Neural progenitor cell (in vitro differentiated cells): Measurements from ENCODE around the gene NBEA. TPM values are rescaled to one million over a fixed set of nuclear protein-coding genes. Genes with fewer than 3 reads are reported as not detected.

Experiments
- DNase-seq: peaks from one replicate; pipeline ENCODE4 v3.0.0-alpha.2; 2016; ENCODE audit warnings: low spot score
- H2AFZ ChIP-seq: fragments of 200-600 bp; sonication (generic); replicated peaks from 2 replicates; pipeline ENCODE4 v1.6.1; 2016; ENCODE audit warnings: antibody characterized with exemption
- H3F3A ChIP-seq: fragments of 200-600 bp; sonication (generic); 2 replicates; pipeline ENCODE4 v1.6.1; 2016; ENCODE audit warnings: antibody characterized with exemption, low read depth
- H3K27ac ChIP-seq: fragments of 200-600 bp; sonication (generic); 2 replicates; pipeline ENCODE4 v1.5.1; 2016; ENCODE audit warnings: mild to moderate bottlenecking
- H3K27me3 ChIP-seq: fragments of 200-600 bp; sonication (generic); 2 replicates; pipeline ENCODE4 v1.6.1; 2016; ENCODE audit warnings: mild to moderate bottlenecking, moderate library complexity
- H3K36me3 ChIP-seq: fragments of 200-600 bp; sonication (generic); 2 replicates; pipeline ENCODE4 v1.5.1; 2016
- H3K4me1 ChIP-seq: fragments of 200-600 bp; sonication (generic); 2 replicates; pipeline ENCODE4 v1.6.1; 2016; ENCODE audit warnings: mixed run types
- H3K4me2 ChIP-seq: fragments of 200-600 bp; sonication (generic); 2 replicates; pipeline ENCODE4 v1.6.1; 2016
- H3K4me3 ChIP-seq: fragments of 200-600 bp; sonication (generic); 2 replicates; pipeline ENCODE4 v1.5.1; 2016
- H3K79me2 ChIP-seq: fragments of 200-600 bp; sonication (generic); 2 replicates; pipeline ENCODE4 v1.6.1; 2016; ENCODE audit warnings: low read depth
- H3K9ac ChIP-seq: fragments of 200-600 bp; sonication (generic); 2 replicates; pipeline ENCODE4 v1.6.1; 2016
- H3K9me3 ChIP-seq: fragments of 200-600 bp; sonication (generic); 2 replicates; pipeline ENCODE4 v1.5.1; 2016; ENCODE audit warnings: low read depth
- H4K20me1 ChIP-seq: fragments of 200-600 bp; sonication (generic); 2 replicates; pipeline ENCODE4 v1.6.1; 2016; ENCODE audit warnings: low read depth
- H3K27ac Mint-ChIP-seq: 3 replicates; pipeline ENCODE4 v1.8.0; 2021; ENCODE audit warnings: mixed read lengths
- H3K27me3 Mint-ChIP-seq: 2 replicates; pipeline ENCODE4 v1.8.0; 2022; ENCODE audit warnings: low read depth, mild to moderate bottlenecking, inconsistent platforms, moderate library complexity, mixed read lengths; ENCODE audit not compliant: insufficient read depth
- H3K36me3 Mint-ChIP-seq: 3 replicates; pipeline ENCODE4 v1.8.0; 2021; ENCODE audit warnings: mixed read lengths
- H3K4me1 Mint-ChIP-seq: 3 replicates; pipeline ENCODE4 v1.8.0; 2021; ENCODE audit warnings: mixed read lengths
- H3K4me3 Mint-ChIP-seq: 3 replicates; pipeline ENCODE4 v1.8.0; 2021; ENCODE audit warnings: mild to moderate bottlenecking, moderate library complexity, mixed read lengths
- H3K9me3 Mint-ChIP-seq: 3 replicates; pipeline ENCODE4 v1.8.0; 2020; ENCODE audit warnings: mixed read lengths
- CTCF ChIP-seq: fragments of 200-600 bp; sonication (generic); IDR thresholded peaks from 2 replicates; pipeline ENCODE4 v1.5.1; 2017; ENCODE audit warnings: antibody characterized with exemption, mild to moderate bottlenecking
- EZH2 ChIP-seq: fragments of 200-600 bp; sonication (generic); IDR thresholded peaks from 2 replicates; pipeline ENCODE4 v1.6.1; 2017; ENCODE audit warnings: antibody characterized with exemption, mild to moderate bottlenecking, moderate library complexity
- EZH2phosphoT487 ChIP-seq: fragments of 200-600 bp; sonication (generic); IDR thresholded peaks from 2 replicates; pipeline ENCODE4 v1.6.1; 2017; ENCODE audit warnings: antibody characterized with exemption
- total RNA-seq: library from RNA; depleted of rRNA; stranded (reverse); fragments of >200 nt; gene quantifications from 2 replicates; pipeline ENCODE4 v1.2.3, GENCODE V29; 2015; ENCODE audit warnings: low replicate concordance

NBEA gene
- total RNA-seq, 1 donor from 2014 or later: 31.0 TPM

GRCh38 chr13:35480346-35480745 is 538.3 kb downstream of the NBEA start:
- H4K20me1 ChIP-seq: peaks cover 54% of the 10 kb centered on the region
- no peaks in the 10 kb centered on the region for H3K79me2 ChIP-seq
- no peaks in the 10 kb centered on the region for H3K36me3 Mint-ChIP-seq

GRCh38 chr13:35481777-35482176 is 539.7 kb downstream of the NBEA start:
- peaks cover 37% of the 10 kb centered on the region for H3K27me3 ChIP-seq
- peaks cover 22% of the 10 kb centered on the region for H3K4me1 ChIP-seq
- no peak for DNase-seq
- TF ChIP-seq EZH2: no peak
- TF ChIP-seq CTCF: no peak
- TF ChIP-seq EZH2phosphoT487: no peak
- Mint-ChIP-seq H3K36me3 (no peaks in the 10 kb centered on the region), H3K4me1 (peaks cover 18% of the 10 kb centered on the region), H3K4me3 (no peak overlapping the region), H3K27ac (no peak overlapping the region), H3K9me3 (no peaks in the 10 kb centered on the region), H3K27me3 (peaks cover 28% of the 10 kb centered on the region)
- H3K9ac ChIP-seq: no peak overlapping the region
- H3K27ac ChIP-seq: no peak overlapping the region
- H4K20me1 ChIP-seq: peaks cover 42% of the 10 kb centered on the region
- no peak overlapping the region for H3K4me2 ChIP-seq
- no peaks in the 10 kb centered on the region for H3K79me2 ChIP-seq
- H3K36me3 ChIP-seq: no peaks in the 10 kb centered on the region
- H3K9me3 ChIP-seq: no peaks in the 10 kb centered on the region
- H3F3A ChIP-seq: peaks cover 46% of the 10 kb centered on the region
- H2AFZ ChIP-seq: no peak overlapping the region
- no peak overlapping the region for H3K4me3 ChIP-seq

More at GRCh38 chr13:35480346-35480745, 538.3 kb downstream of the NBEA start:
- H3K4me3 Mint-ChIP-seq: no peak overlapping the region
- TF ChIP-seq EZH2phosphoT487 (no peak), CTCF (no peak), EZH2 (no peak)
- Histone ChIP-seq H3K9me3 (no peaks in the 10 kb centered on the region), H3K36me3 (no peaks in the 10 kb centered on the region), H3K27me3 (peaks cover 52% of the 10 kb centered on the region), H3K4me3 (no peak overlapping the region), H2AFZ (no peak overlapping the region), H3K9ac (no peak overlapping the region), H3K4me1 (peaks cover 34% of the 10 kb centered on the region), H3F3A (peaks cover 60% of the 10 kb centered on the region), H3K27ac (no peak overlapping the region), H3K4me2 (no peak overlapping the region)
- no peak overlapping the region for H3K27ac Mint-ChIP-seq
- DNase-seq: no peak
- H3K4me1 Mint-ChIP-seq: peaks cover 32% of the 10 kb centered on the region
- H3K9me3 Mint-ChIP-seq: no peaks in the 10 kb centered on the region
- peaks cover 43% of the 10 kb centered on the region for H3K27me3 Mint-ChIP-seq

- Histone ChIP-seq H3K9ac (no peak overlapping the region), H3K36me3 (no peaks in the 10 kb centered on the region), H3K27me3 (peaks cover 30% of the 10 kb centered on the region), H4K20me1 (peaks cover 34% of the 10 kb centered on the region), H2AFZ (no peak overlapping the region), H3K79me2 (no peaks in the 10 kb centered on the region), H3K9me3 (no peaks in the 10 kb centered on the region), H3K4me1 (peaks cover 20% of the 10 kb centered on the region), H3K4me3 (no peak overlapping the region), H3K27ac (no peak overlapping the region), H3F3A (peaks cover 38% of the 10 kb centered on the region), H3K4me2 (no peak overlapping the region)
- Mint-ChIP-seq H3K27ac (no peak overlapping the region), H3K27me3 (peaks cover 21% of the 10 kb centered on the region), H3K4me1 (peaks cover 14% of the 10 kb centered on the region), H3K4me3 (no peak overlapping the region), H3K36me3 (no peaks in the 10 kb centered on the region), H3K9me3 (no peaks in the 10 kb centered on the region)
- TF ChIP-seq EZH2: no peak
- no peak for TF ChIP-seq CTCF
- no peak for TF ChIP-seq EZH2phosphoT487
- no peak for DNase-seq
Observed at GRCh38 chr13:35482527-35482926, 540.5 kb downstream of the NBEA start.
